Heart left ventricle (tissue), 13 donors: ENCODE results near the gene PKNOX2.

Experiments
- POLR2A ChIP-seq, 2 donors: fragments of 450-650 bp; IDR thresholded peaks; one replicate each; pipeline ENCODE4 v1.6.1; 2017; ENCODE audit warnings: antibody characterized with exemption in 2 of 2, mild to moderate bottlenecking in 2 of 2, moderate library complexity in 2 of 2
- TF ChIP-seq, protein P1 (sequence below), 12 donors: fragments of 200-600 bp; sonication (generic) in 4 of 12; IDR thresholded peaks; one replicate each; pipeline versions ENCODE4 v1.5.0 to v1.8.0; 2018 to 2022; ENCODE audit warnings: antibody characterized with exemption in 12 of 12, mild to moderate bottlenecking in 5 of 12
- donor health status: ischemic (EF 13 %, LVEDD 7.1; RV severe dilation, severe dysfunction).
- donor health status: DM: no; HTN: yes; CAD: no.
- donor health status: DM: no; HTN: no; CAD: no.
- donor health status: ischemic (EF 25% LVEDD 6.9; RV normal size, moderate dysfunction).
- donor health status: ischemic (EF 25% LVEDD 5.7; RV mildly dilated, moderate dysfunction).
- donor health status: ischemic (EF 35%, LVEDD 5.7; RV mildly dilated, moderate dysfunction).
- donor health status: nonischemic (EF 11% LVEDD 7.7; RV severe dilation, severe dysfunction).
- donor health status: DM: yes; HTN: yes; CAD: no.
- donor health status: PGD.
- donor health status: ischemic (EF 29% LVEDD 5.4; RV normal size, mild dysfunction).
- donor health status: nonischemic (EF 23%, LVEDD 6.1; RV moderate dilation, normal function).

DNA sequence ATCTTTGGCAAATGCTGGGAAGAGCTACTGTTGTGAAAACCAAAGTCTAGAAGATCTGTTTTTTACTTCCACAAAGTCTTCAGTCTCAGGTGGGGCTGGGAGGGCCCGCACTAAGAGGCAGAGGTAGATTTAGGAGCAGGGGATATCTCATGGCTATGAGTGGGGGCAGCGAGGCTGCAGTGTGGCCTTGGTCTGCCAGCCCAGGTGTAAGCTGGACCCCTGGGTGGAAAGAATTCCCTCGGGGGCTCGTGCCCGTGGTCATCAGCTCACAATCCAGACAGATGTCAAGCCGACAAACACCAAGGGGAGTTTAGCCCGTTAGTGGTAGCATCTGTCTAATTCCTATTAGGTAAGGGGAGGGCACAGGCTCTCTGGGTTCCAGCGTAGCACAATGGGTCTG is 9.0 kb downstream of the PKNOX2 start:
- TF ChIP-seq, protein P1, sequence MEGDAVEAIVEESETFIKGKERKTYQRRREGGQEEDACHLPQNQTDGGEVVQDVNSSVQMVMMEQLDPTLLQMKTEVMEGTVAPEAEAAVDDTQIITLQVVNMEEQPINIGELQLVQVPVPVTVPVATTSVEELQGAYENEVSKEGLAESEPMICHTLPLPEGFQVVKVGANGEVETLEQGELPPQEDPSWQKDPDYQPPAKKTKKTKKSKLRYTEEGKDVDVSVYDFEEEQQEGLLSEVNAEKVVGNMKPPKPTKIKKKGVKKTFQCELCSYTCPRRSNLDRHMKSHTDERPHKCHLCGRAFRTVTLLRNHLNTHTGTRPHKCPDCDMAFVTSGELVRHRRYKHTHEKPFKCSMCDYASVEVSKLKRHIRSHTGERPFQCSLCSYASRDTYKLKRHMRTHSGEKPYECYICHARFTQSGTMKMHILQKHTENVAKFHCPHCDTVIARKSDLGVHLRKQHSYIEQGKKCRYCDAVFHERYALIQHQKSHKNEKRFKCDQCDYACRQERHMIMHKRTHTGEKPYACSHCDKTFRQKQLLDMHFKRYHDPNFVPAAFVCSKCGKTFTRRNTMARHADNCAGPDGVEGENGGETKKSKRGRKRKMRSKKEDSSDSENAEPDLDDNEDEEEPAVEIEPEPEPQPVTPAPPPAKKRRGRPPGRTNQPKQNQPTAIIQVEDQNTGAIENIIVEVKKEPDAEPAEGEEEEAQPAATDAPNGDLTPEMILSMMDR (IDR thresholded peaks at IDR 0.05) = no peak
- TF ChIP-seq POLR2A (IDR thresholded peaks at IDR 0.05) = no peak
